IPS-NIHi11 (cell line): ENCODE results near the gene TOGARAM1.

Source experiments
- DNase-seq: peaks from one replicate; pipeline ENCODE4 v3.0.0; 2012; ENCODE audit warnings: mixed read lengths, low spot score

TOGARAM1 gene

DNA sequence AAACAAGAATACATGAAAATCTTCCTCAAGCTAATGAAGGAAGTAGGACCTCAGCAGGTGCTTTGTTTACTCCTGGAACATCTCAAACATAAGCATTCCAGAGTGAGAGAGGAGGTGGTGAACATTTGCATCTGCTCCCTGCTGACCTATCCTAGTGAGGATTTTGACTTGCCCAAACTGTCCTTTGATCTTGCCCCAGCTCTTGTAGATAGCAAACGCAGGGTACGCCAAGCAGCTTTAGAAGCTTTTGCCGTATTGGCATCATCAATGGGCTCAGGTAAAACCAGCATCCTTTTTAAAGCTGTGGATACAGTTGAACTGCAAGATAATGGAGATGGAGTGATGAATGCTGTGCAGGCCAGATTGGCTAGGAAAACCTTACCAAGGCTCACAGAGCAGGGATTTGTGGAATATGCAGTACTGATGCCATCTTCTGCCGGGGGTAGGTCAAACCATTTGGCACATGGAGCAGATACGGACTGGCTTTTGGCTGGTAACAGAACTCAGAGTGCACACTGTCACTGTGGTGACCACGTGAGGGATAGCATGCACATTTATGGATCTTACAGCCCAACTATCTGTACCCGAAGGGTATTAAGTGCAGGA is 1.9 kb downstream of the TOGARAM1 start:
- DNase-seq = no peak

GRCh38 chr14:44966601-44967336 is 4.8 kb downstream of the TOGARAM1 start:
- no peak for DNase-seq

DNA sequence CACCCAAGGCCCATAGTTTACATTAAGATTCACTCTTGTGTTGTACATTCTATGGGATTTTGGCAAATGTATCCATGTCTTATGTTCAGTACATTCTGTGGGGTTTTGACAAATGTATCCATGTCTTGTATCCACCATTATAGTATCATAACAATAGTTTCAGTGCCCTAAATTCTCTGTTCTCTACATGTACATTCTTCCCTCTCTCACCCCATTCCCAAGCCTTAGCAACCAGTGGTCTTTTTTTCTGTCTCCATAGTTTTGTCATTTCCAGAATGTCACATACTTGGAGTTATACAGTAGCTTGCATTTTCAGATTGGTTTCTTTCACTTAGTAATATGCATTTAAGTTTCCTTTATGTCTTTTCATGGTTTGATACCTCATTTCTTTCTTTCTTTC is 6.7 kb downstream of the TOGARAM1 start:
- no peak for DNase-seq

DNA sequence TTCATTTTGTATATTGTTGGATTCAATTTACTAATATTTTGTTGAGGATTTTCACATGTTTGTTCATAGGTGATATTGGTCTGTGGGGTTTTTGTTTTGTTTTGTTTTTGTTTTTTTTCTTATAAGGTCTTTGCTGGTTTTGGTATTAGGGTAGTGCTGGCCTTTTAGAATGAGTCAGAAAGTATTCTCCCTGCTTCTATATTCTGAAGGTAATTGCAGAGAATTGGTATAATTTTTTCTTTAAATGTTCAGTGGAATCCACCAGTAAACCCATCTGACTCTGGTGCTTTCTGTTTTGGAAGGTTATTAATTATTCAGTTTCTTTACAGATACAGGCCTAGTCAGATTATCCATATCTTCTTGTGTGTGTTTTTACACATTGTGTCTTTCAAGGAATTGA is 8.9 kb downstream of the TOGARAM1 start:
- no peak for DNase-seq

DNA sequence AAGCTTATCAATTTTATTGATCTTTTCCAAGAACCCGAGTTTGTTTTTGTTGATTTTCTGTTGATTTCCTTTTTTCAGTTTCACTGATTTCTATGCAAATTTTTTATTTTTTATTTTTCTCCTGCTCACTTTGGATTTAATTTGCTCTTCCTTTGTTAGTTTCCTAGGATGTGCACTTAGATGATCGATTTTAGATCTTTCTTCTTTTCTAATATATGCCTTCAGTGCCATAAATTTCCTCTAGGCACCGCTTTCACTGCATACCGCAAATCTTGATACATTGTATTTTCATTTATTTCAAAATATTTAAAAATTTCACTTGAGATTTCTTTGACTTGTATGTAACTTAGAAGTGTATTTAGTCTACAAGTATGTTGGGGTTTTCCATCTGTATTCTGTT is 9.5 kb downstream of the TOGARAM1 start:
- DNase-seq = no peak

GRCh38 chr14:44979273-44979672 is 17.3 kb downstream of the TOGARAM1 start:
- DNase-seq = no peak

DNA sequence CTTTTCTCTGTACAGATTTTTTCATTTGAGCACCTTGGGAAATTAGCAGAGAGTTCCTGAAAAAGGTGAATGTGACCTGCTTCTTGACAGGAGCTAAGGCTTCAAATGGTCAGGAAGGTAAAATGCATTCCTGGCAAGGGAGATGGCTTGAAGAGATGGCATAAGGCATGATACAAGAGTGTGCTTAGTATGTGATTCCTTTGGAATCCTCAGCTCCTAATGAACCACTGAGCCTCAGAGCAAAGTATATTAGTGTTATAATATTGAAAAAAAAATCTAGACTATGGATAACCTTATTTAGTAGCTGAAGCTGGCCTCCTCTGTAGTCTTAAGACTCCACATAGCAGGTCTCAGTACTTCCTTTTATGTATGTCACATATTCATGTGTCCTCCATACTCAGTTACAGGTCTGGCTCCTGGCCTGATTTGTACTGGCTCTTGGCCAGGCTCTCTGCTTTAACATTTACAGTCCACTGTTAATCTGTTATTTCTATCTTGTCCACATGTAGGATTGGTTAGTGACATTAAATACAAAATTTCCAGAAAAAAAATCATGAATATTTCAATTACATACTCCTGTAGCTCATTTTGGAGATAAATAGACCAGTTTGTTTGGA is 17.9 kb downstream of the TOGARAM1 start:
- DNase-seq = no peak

DNA sequence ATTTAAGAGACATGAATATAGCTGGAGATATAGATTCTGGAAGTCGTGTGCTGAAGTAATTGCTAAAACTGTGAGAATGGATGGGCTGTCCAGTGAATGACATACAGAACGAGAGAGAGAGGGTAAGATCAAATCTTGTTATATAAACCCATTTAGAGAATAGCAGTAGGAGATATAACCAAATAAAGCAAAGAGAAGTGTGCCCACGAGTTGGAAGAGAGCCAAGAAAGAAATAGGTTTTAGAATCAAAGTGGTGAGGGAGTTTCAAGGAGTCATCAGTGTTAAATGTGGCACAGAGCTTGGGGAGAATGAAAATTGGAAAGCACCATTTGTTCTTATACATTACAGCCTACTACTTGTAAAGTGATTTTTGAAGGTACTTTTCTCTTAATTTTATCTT is 19.2 kb downstream of the TOGARAM1 start:
- no peak for DNase-seq

DNA sequence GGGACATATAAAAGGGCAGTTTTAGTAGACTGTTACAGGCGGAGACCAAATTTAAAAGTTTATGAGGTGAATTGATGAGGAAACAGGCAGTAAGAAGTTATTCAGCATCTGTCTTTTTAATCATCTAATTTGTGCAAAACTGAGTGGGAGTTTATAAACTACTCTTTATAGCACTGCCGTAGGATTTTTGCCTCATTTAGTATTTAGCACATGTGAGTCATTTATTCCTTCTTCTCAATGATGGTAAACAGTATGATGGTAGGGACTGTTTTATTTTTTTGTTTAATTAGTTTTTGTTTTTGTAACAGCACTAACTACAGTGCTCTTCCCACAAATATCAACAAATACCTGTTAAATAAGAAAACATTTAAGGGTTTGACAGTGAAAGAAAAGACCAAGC is 20.6 kb downstream of the TOGARAM1 start:
- no peak for DNase-seq

DNA sequence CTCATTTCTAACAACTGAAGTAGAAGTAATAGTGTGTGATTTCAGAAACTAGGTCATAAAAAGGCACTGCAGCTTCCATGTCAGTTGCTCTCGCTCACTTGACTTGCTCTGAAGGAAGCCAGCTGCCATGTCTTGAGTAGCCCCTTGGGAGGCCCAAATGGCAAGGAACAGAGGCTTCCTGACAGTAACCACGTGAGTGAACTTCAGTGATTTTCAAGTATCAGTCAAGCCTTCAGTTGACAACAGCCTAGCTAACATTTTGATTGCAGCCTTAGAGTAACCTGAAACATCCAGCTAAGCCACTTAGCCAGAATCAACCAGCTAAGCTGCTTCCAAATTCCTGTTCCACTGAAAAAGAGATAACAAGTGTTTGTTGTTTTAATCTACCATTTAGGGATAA is 26.7 kb downstream of the TOGARAM1 start:
- no peak for DNase-seq

- no peak for DNase-seq
Observed at GRCh38 chr14:44989497-44990440, 27.8 kb downstream of the TOGARAM1 start.

- no peak for DNase-seq
Observed at GRCh38 chr14:44990533-44990932, 28.5 kb downstream of the TOGARAM1 start.

DNA sequence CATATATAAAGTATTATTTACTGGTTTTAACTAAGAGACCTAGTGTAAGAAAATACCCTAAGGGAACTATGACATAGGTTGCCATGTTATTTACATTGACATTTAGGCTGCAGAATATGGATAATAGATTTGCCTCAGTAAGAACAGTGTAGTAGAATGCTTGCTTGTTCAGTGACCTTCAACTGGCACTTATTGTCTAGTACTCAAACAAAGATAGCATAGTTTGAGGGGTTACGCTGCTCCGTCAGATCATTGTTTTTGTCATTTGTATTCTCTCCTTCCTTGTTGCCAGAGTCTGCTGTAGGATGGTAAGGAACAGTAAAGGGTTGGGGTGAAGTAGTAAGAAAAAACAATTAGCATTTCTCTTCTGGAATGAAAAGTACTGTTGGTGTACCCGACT is 33.2 kb downstream of the TOGARAM1 start:
- DNase-seq = no peak

- no peak for DNase-seq
Observed at GRCh38 chr14:44995770-44996294, 33.8 kb downstream of the TOGARAM1 start.

DNA sequence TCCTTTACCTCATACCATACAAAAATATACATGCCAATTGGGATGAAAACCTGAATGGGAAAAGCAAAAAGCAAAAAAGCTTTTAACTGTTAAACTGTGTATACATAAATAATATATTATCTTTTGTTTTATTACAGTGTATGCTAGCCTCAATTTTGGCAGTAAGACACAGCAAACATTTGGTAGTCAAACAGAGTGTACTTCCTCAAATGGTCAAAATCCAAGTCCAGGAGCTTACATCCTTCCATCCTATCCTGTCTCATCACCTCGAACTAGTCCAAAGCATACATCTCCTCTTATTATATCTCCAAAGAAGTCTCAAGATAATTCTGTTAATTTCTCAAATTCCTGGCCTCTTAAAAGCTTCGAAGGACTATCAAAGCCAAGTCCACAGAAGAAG is 41.9 kb downstream of the TOGARAM1 start:
- no peak for DNase-seq

GRCh38 chr14:45015133-45015532 is 53.1 kb downstream of the TOGARAM1 start:
- no peak for DNase-seq

DNA sequence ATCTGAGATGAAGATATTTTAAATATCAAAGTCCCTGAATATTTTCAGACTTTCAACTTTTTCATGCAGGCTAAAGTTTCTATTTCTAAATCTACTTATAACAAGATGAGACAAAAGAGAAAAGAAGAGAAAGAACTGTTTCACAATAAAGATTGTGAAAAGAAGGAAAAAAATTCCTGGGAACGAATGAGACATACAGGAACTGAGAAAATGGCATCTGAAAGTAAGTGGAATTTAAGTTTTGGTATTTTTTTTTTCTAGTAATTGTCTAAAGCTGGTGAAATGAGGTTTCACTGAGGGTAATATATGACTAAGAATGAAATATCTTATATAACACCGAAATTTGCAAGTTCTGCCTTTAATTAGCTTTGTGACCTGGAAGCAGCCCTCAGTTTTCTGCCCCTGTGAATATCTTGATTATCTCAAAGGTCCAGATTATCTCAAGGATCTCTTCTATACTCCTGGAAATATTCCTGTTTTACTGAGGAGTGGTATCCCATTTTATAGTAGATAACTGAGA is 66.2 kb downstream of the TOGARAM1 start:
- DNase-seq = no peak

GRCh38 chr14:45034730-45035129 is 72.7 kb downstream of the TOGARAM1 start:
- no peak for DNase-seq

DNA sequence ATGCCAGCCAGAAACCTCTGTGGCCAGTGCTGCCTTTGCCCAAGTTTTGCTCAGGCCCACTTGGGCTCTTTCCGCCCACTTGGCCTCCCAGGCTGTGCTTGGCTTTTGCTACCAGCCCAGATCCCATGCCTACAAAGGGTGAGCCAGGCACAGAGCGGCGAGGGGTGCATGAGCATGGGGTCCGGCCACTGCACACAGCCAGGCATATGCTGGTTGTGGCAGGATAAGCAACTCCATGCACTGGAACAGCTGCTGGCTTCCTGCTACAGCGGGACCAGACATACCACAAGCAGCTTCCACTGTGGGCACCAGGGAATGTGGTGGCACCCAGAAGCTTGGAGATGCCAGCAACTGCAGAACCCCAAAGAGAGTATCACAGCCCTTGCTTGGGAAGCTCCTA is 76.3 kb downstream of the TOGARAM1 start:
- DNase-seq = no peak

- no peak for DNase-seq
Observed at GRCh38 chr14:45038865-45039264, 76.9 kb downstream of the TOGARAM1 start.

- DNase-seq = no peak
Observed at GRCh38 chr14:45039390-45039789, 77.4 kb downstream of the TOGARAM1 start.

DNA sequence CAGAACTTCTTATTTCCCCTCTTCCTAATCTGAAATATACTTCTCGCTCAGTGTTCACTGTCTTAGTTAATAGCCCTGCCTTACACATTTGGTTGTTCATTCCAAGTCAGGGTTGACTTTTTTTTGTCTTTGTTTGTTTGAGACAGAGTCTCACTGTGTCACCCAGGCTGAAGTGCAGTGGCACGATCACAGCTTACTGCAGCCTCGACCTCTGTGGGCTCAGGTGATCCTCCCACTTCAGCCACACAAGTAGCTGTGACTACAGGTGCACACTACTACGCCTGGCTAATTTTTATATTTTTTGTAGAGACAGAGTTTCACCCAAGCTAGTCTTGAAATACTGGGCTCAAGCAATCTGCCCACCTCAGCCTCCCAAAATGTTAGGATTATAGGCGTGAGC is 79.7 kb downstream of the TOGARAM1 start:
- DNase-seq = no peak
